Fibroblast of lung (primary cell): ENCODE results near the gene CORIN. TPM values are rescaled to one million over a fixed set of nuclear protein-coding genes. Genes with fewer than 3 reads are reported as not detected.

Source experiments
- DNase-seq, 2 donors: peaks; one replicate each; pipeline versions ENCODE4 v3.0.0 to v3.0.0-alpha.2; 2010; ENCODE audit warnings: low read depth in 2 of 2
- H2AFZ ChIP-seq: 2 replicates; pipeline ENCODE4 v1.5.1; 2012; ENCODE audit warnings: low read length, control low read depth, inconsistent platforms
- H3K27ac ChIP-seq: 2 replicates; pipeline ENCODE4 v1.5.1; 2011; ENCODE audit warnings: low read length, control low read depth; ENCODE audit not compliant: insufficient read depth
- H3K27me3 ChIP-seq: 2 replicates; pipeline ENCODE4 v1.5.1; 2011; ENCODE audit warnings: mild to moderate bottlenecking, low read length; ENCODE audit not compliant: control insufficient read depth, insufficient read depth
- H3K36me3 ChIP-seq: 2 replicates; pipeline ENCODE4 v1.5.1; 2011; ENCODE audit warnings: low read length; ENCODE audit not compliant: control insufficient read depth, insufficient read depth
- H3K4me1 ChIP-seq: 2 replicates; pipeline ENCODE4 v1.5.1; 2011; ENCODE audit warnings: low read length; ENCODE audit not compliant: control insufficient read depth, insufficient read depth; ENCODE audit errors: extremely low read depth
- H3K4me2 ChIP-seq: 2 replicates; pipeline ENCODE4 v1.5.1; 2011; ENCODE audit warnings: low read length, control low read depth; ENCODE audit not compliant: insufficient read depth; ENCODE audit errors: extremely low read depth
- H3K4me3 ChIP-seq, 4 experiments: fragments of 200-600 bp in 1 of 4; sonication (generic) in 1 of 4; replicated peaks in 1 of 4; 2 replicates each; pipeline ENCODE4 v1.5.1; 2011 to 2016; ENCODE audit warnings: low read length in 4 of 4, low read depth in 3 of 4, mild to moderate bottlenecking in 3 of 4, control low read depth in 2 of 4, inconsistent platforms in 1 of 4, mixed read lengths in 1 of 4; ENCODE audit not compliant: insufficient read depth in 1 of 4; ENCODE audit errors: control extremely low read depth in 1 of 4
- H3K79me2 ChIP-seq: 2 replicates; pipeline ENCODE4 v1.5.1; 2012; ENCODE audit warnings: mild to moderate bottlenecking, low read length, inconsistent platforms; ENCODE audit not compliant: control insufficient read depth, insufficient read depth
- H3K9ac ChIP-seq: 2 replicates; pipeline ENCODE4 v1.5.1; 2011; ENCODE audit warnings: mild to moderate bottlenecking, low read length, control low read depth; ENCODE audit not compliant: insufficient read depth
- H3K9me3 ChIP-seq: 2 replicates; pipeline ENCODE4 v1.5.1; 2012; ENCODE audit warnings: low read depth, low read length; ENCODE audit not compliant: control insufficient read depth, insufficient read depth
- H4K20me1 ChIP-seq: 2 replicates; pipeline ENCODE4 v1.5.1; 2011; ENCODE audit warnings: low read length; ENCODE audit not compliant: control insufficient read depth, insufficient read depth; ENCODE audit errors: extremely low read depth
- CTCF ChIP-seq, 2 donors: IDR thresholded peaks in 1 of 2; conservative IDR thresholded peaks in 1 of 2; 1 replicate in 1 of 2; 2 replicates in 1 of 2; pipeline ENCODE4 v1.5.1; 2011 to 2012; ENCODE audit warnings: low read length in 2 of 2, control low read depth in 1 of 2, inconsistent platforms in 1 of 2, low read depth in 1 of 2, mild to moderate bottlenecking in 1 of 2
- EZH2 ChIP-seq: IDR thresholded peaks from 2 replicates; pipeline ENCODE4 v1.5.1; 2012; ENCODE audit warnings: low read length, control low read depth, mild to moderate bottlenecking; ENCODE audit errors: missing control alignments
- polyA plus RNA-seq, 2 donors: library from polyadenylated mRNA; depleted of rRNA in 1 of 2; stranded (reverse) in 1 of 2; unstranded in 1 of 2; fragments of >200 nt; gene quantifications; 2 replicates each; pipeline ENCODE4 v1.2.1, GENCODE V29; 2011 to 2012; ENCODE audit warnings: missing spikeins in 1 of 2
- total RNA-seq: library from RNA; depleted of rRNA; stranded (reverse); fragments of >200 nt; gene quantifications from 2 replicates; pipeline ENCODE4 v1.2.1, GENCODE V29; 2014

CORIN gene
- total and polyA plus RNA-seq, 2 donors (not counting 1 experiment from before 2014, with no cell fraction given), result 1.5 to 22.2 TPM

- Histone ChIP-seq H3K27ac (no peak overlapping the region), H3K4me2 (no peak overlapping the region), H3K4me3 (no peak overlapping the region), H3K36me3 (no peaks in the 10 kb centered on the region), H2AFZ (no peak overlapping the region), H3K27me3 (no peaks in the 10 kb centered on the region), H3K79me2 (no peaks in the 10 kb centered on the region), H3K9ac (no peak overlapping the region), H3K9me3 (no peaks in the 10 kb centered on the region), H3K4me1 (no peaks in the 10 kb centered on the region), H4K20me1 (no peaks in the 10 kb centered on the region)
- DNase-seq, result no peak
- TF ChIP-seq EZH2, result no peak
- TF ChIP-seq CTCF (conservative IDR thresholded peaks at IDR 0.05 in 1 of 2, IDR thresholded peaks at IDR 0.05 in 1 of 2; ENCODE audit: low read depth in 1 of 2, low read length in 2 of 2), result no peak
Measured at GRCh38 chr4:47830265-47831025, 7.4 kb downstream of the CORIN start.

GRCh38 chr4:47829438-47829837, 8.4 kb downstream of the CORIN start:
- Histone ChIP-seq H3K4me1 (no peaks in the 10 kb centered on the region), H3K36me3 (no peaks in the 10 kb centered on the region), H3K79me2 (no peaks in the 10 kb centered on the region), H3K9me3 (no peaks in the 10 kb centered on the region), H4K20me1 (no peaks in the 10 kb centered on the region), H3K4me3 (no peak overlapping the region), H3K27me3 (no peaks in the 10 kb centered on the region), H2AFZ (no peak overlapping the region), H3K4me2 (no peak overlapping the region), H3K27ac (no peak overlapping the region), H3K9ac (no peak overlapping the region)
- TF ChIP-seq CTCF (conservative IDR thresholded peaks at IDR 0.05 in 1 of 2, IDR thresholded peaks at IDR 0.05 in 1 of 2; ENCODE audit: low read depth in 1 of 2, low read length in 2 of 2), result no peak
- TF ChIP-seq EZH2, result no peak
- no peak for DNase-seq

GRCh38 chr4:47827343-47828047, 10.4 kb downstream of the CORIN start:
- no peaks in the 10 kb centered on the region for H3K79me2 ChIP-seq
- no peak overlapping the region for H2AFZ ChIP-seq
- no peaks in the 10 kb centered on the region for H3K9me3 ChIP-seq
- TF ChIP-seq EZH2, result no peak
- TF ChIP-seq CTCF (conservative IDR thresholded peaks at IDR 0.05 in 1 of 2, IDR thresholded peaks at IDR 0.05 in 1 of 2; ENCODE audit: low read depth in 1 of 2, low read length in 2 of 2), result no peak
- no peaks in the 10 kb centered on the region for H4K20me1 ChIP-seq
- no peak for DNase-seq
- H3K4me1 ChIP-seq, result no peaks in the 10 kb centered on the region
- no peak overlapping the region for H3K9ac ChIP-seq
- no peaks in the 10 kb centered on the region for H3K36me3 ChIP-seq
- no peaks in the 10 kb centered on the region for H3K27me3 ChIP-seq
- no peak overlapping the region for H3K27ac ChIP-seq
- no peak overlapping the region for H3K4me2 ChIP-seq
- no peak overlapping the region for H3K4me3 ChIP-seq
